Esophagus squamous epithelium (tissue), 5 donors: Measurements from ENCODE around the gene CRYAB. TPM values are rescaled to one million over a fixed set of nuclear protein-coding genes. Genes with fewer than 3 reads are reported as not detected.
A peak's percentile ranks its signal among the peaks of the same experiment; 100 is the strongest.

Experiments used
- DNase-seq: peaks from one replicate; lab custom pipeline; 2025; lab: John Stamatoyannopoulos, UW
- H3K27ac ChIP-seq, 4 donors: fragments of 200-600 bp; sonication (generic); one replicate each; pipeline ENCODE4 v1.5.1; 2016 to 2019; ENCODE audit warnings: mild to moderate bottlenecking in 1 of 4
- H3K27me3 ChIP-seq, 4 donors: fragments of 200-600 bp; sonication (generic); 1 replicate in 3 of 4; 2 replicates in 1 of 4; pipeline versions ENCODE4 v1.5.1 to v1.6.0; 2017 to 2021; ENCODE audit warnings: antibody characterized with exemption in 1 of 4
- H3K36me3 ChIP-seq, 3 donors: fragments of 200-600 bp; sonication (generic); one replicate each; pipeline ENCODE4 v1.5.1; 2016 to 2019
- H3K4me1 ChIP-seq, 3 donors: fragments of 200-600 bp; sonication (generic); one replicate each; pipeline ENCODE4 v1.5.1; 2017 to 2019
- H3K4me3 ChIP-seq, 4 donors: fragments of 200-600 bp; sonication (generic); 1 replicate in 3 of 4; 2 replicates in 1 of 4; pipeline ENCODE4 v1.5.1; 2016 to 2019; ENCODE audit warnings: mild to moderate bottlenecking in 2 of 4, moderate library complexity in 1 of 4
- H3K9me3 ChIP-seq, 3 donors: fragments of 200-600 bp; sonication (generic); one replicate each; pipeline ENCODE4 v1.5.1; 2016 to 2019
- POLR2A ChIP-seq, 4 donors: fragments of 450-650 bp; IDR thresholded peaks; one replicate each; pipeline ENCODE4 v1.6.1; 2017; ENCODE audit warnings: antibody characterized with exemption in 4 of 4, mild to moderate bottlenecking in 4 of 4, moderate library complexity in 3 of 4
- WGBS, 2 donors: methylation state at CpG; one replicate each; pipeline ENCODE4 v1.1.5; 2018; 5-methylcytosine and 5-hydroxymethylcytosine counted together
- intact Hi-C: fragments of 100-400 bp; cut with DNase I; formaldehyde crosslinking; loops from one replicate; pipeline ENCODE4 v1.15.0; 2022
- total RNA-seq, 4 donors: library from RNA; depleted of rRNA; stranded (reverse); fragments of >200 nt; gene quantifications; one replicate each; pipeline ENCODE4 v1.1.0, GENCODE V29; 2016
- TF ChIP-seq, protein P1 (sequence below), 6 experiments: fragments of 450-650 bp in 4 of 6; fragments of 200-600 bp in 2 of 6; sonication (generic) in 2 of 6; IDR thresholded peaks; one replicate each; pipeline ENCODE4 v1.5.1; 2016 to 2019; ENCODE audit warnings: antibody characterized with exemption in 6 of 6, mild to moderate bottlenecking in 4 of 6, moderate library complexity in 4 of 6
- donor health status: DM: yes; HTN: yes; CAD: no.

CRYAB gene
- total RNA-seq, 4 donors from 2014 or later = 22.9 to 85.0 (median 45.2) TPM

DNA sequence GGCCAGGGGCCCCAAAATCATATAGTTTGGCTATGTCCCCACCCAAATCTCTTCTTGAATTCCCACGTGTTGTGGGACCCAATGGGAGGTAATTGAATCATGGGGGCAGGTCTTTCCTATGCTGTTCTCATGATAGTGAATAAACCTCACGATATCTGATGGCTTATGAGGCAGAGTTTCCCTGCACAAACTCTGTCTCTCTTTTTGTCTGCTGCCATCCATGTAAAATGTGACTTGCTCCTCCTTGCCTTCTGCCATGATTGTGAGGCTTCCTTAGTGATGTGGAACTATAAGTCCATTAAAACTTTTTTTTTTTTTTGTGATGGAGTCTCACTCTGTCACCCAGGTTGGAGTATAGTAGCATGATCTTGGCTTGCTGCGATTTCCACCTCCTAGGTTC is 40.0 kb upstream of the CRYAB start:
- TF ChIP-seq, protein P1, sequence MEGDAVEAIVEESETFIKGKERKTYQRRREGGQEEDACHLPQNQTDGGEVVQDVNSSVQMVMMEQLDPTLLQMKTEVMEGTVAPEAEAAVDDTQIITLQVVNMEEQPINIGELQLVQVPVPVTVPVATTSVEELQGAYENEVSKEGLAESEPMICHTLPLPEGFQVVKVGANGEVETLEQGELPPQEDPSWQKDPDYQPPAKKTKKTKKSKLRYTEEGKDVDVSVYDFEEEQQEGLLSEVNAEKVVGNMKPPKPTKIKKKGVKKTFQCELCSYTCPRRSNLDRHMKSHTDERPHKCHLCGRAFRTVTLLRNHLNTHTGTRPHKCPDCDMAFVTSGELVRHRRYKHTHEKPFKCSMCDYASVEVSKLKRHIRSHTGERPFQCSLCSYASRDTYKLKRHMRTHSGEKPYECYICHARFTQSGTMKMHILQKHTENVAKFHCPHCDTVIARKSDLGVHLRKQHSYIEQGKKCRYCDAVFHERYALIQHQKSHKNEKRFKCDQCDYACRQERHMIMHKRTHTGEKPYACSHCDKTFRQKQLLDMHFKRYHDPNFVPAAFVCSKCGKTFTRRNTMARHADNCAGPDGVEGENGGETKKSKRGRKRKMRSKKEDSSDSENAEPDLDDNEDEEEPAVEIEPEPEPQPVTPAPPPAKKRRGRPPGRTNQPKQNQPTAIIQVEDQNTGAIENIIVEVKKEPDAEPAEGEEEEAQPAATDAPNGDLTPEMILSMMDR (IDR thresholded peaks at IDR 0.05) = no peak
- no peak for TF ChIP-seq POLR2A (IDR thresholded peaks at IDR 0.05)
- no peak for DNase-seq
- Histone ChIP-seq H3K4me1 (peaks cover 0 to 2% (median 0%) of the 10 kb centered on the region in 3 donors), H3K27me3 (no peaks in the 10 kb centered on the region), H3K4me3 (no peak overlapping the region), H3K36me3 (no peaks in the 10 kb centered on the region), H3K27ac (no peak overlapping the region), H3K9me3 (no peaks in the 10 kb centered on the region)
- WGBS, 2 donors = 95 to 96% methylated on average over 3 of the region's 3 CpGs
- intact Hi-C loops = no loop called here

DNA sequence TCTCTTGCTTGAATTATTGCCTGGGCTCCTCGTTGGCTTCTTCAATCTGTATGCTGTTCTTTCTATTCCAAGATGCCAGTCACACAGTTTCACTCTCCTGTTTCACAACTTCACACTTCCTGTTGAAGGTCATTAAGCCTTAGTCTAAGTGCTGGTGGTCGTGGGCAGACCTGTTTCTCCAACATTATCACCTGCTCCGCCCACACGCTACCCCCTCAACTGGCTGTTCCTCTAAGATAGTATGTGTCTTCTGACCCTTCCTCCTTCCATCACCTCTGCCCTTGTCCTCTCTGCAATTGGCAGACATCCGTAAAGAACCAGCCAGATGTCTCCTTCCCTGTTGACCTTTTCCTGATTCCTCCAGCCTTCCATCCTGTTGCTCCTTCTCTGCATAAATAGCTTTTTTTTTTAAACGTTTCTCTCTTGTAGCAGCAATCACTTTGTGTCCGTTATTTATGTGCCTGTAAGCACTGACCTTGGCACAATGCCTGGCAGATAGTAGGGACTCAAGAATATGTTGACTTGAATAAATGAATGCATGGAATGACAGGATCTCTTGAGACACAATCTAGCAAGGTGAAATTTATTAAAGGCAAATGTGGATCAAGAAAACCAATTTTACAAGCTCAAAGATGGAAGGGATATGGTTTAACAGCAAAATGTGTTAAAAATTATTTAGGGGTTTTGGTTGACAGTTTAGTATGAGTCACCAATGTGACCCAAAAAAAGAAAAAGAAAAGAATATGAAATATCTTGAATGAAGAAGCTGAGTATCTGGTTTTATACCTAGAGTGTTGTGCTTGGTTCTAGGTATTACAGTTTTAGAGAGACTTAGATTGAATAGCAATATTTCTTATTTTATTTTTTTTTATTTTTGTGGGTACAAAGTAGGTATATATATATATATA is 38.2 kb upstream of the CRYAB start:
- no peak for DNase-seq
- H3K4me1 ChIP-seq = peaks cover 0 to 11% (median 7%) of the 10 kb centered on the region in 3 donors
- H3K27me3 ChIP-seq = no peaks in the 10 kb centered on the region
- H3K36me3 ChIP-seq = no peaks in the 10 kb centered on the region
- 53 to 58% methylated on average over 7 of the region's 7 CpGs for WGBS, 2 donors
- H3K4me3 ChIP-seq = no peak overlapping the region
- intact Hi-C loops = no loop called here
- no peak overlapping the region for H3K27ac ChIP-seq
- no peaks in the 10 kb centered on the region for H3K9me3 ChIP-seq
- no peak for TF ChIP-seq POLR2A (IDR thresholded peaks at IDR 0.05)
- TF ChIP-seq, protein P1 (IDR thresholded peaks at IDR 0.05) = no peak

DNA sequence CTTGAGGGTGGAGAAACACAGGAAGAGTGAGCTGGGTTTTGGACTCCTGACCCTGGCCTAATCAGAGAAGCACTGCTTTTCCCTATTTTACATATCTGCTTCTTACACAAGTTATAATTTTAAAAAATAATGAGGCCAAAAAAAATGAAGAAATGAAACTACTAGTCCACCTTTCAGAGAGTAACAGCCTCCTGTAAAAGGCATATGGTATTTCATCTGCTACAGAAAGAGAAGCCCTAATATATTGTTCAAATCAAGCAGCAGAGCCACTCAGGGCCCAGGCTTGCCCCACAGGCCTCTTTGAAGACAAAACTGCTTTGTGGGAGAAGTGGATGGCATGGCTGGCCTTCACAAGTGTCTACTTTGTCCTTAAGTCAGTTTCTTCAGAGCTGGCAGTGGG is 35.6 kb upstream of the CRYAB start:
- no peaks in the 10 kb centered on the region for H3K27me3 ChIP-seq
- intact Hi-C loops = no loop called here
- H3K4me3 ChIP-seq = no peak overlapping the region
- TF ChIP-seq POLR2A (IDR thresholded peaks at IDR 0.05) = no peak
- TF ChIP-seq, protein P1 (IDR thresholded peaks at IDR 0.05) = no peak
- no peak for DNase-seq
- H3K27ac ChIP-seq = peak overlapping the region in 1 of 4 donors; percentile 21
- H3K9me3 ChIP-seq = no peaks in the 10 kb centered on the region
- no peaks in the 10 kb centered on the region for H3K36me3 ChIP-seq
- peaks cover 0 to 23% (median 12%) of the 10 kb centered on the region in 3 donors for H3K4me1 ChIP-seq

DNA sequence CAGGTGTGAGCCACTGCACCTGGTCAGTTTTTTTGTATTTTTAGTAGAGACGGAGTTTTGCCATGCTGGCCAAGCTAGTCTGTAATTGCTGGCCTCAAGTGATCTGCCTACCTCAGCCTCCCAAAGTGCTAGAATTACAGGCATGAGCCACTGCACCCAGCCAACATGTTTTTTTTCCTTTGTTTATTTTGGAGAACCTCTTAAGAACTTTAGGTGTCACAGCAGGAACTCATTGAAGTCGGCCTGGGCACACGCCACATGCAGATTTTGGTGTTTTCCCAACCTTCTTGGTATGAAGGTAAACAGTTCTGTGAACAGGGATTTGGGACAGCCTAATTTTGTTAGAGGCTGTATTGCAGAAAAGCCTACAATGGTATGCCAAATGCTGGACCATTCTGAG is 34.9 kb upstream of the CRYAB start:
- no peaks in the 10 kb centered on the region for H3K36me3 ChIP-seq
- H3K27me3 ChIP-seq = no peaks in the 10 kb centered on the region
- H3K4me1 ChIP-seq = peaks cover 0 to 28% (median 12%) of the 10 kb centered on the region in 3 donors
- intact Hi-C loops = no loop called here
- H3K9me3 ChIP-seq = no peaks in the 10 kb centered on the region
- 31 to 42% methylated on average over 2 of the region's 3 CpGs for WGBS, 2 donors
- DNase-seq = no peak
- no peak overlapping the region for H3K27ac ChIP-seq
- no peak overlapping the region for H3K4me3 ChIP-seq
- TF ChIP-seq, protein P1 (IDR thresholded peaks at IDR 0.05) = no peak
- no peak for TF ChIP-seq POLR2A (IDR thresholded peaks at IDR 0.05)

DNA sequence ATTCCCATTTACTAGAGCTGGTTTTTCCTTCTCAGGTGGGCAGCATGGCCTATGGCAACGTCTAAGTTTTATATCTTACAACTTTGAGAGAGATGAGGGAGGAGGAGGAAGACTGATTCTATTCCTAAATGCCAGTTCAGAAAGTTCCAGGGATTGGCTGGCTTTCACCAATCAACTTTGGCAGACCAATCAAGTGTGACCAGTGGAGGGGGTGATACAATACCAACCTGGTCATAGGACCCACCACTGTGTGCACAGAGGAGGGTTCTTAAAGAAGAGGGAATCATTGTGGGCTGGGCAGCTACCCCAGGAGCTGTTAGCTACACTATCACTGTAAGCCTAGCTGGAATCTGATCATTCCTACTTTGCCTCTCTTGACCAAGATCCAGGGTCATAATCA is 33.6 kb upstream of the CRYAB start:
- no peak for TF ChIP-seq POLR2A (IDR thresholded peaks at IDR 0.05)
- TF ChIP-seq, protein P1 (IDR thresholded peaks at IDR 0.05) = no peak
- 56 to 73% methylated on average over 1 of the region's 1 CpG for WGBS, 2 donors

More for the DNA sequence above, 33.6 kb upstream of the CRYAB start:
- Histone ChIP-seq H3K36me3 (no peaks in the 10 kb centered on the region), H3K9me3 (no peaks in the 10 kb centered on the region), H3K27ac (peak overlapping the region; percentile 24 to 71 (median 63)), H3K4me3 (no peak overlapping the region), H3K4me1 (peaks cover 0 to 28% (median 12%) of the 10 kb centered on the region in 3 donors), H3K27me3 (no peaks in the 10 kb centered on the region)
- intact Hi-C loops = no loop called here
- no peak for DNase-seq
